ENCODE results near the gene TFF1. TPM values are rescaled to one million over a fixed set of nuclear protein-coding genes. Genes with fewer than 3 reads are reported as not detected.

The TFF1 gene
- total RNA-seq, 1 experiment from 2014 or later, result 111 TPM

DNA sequence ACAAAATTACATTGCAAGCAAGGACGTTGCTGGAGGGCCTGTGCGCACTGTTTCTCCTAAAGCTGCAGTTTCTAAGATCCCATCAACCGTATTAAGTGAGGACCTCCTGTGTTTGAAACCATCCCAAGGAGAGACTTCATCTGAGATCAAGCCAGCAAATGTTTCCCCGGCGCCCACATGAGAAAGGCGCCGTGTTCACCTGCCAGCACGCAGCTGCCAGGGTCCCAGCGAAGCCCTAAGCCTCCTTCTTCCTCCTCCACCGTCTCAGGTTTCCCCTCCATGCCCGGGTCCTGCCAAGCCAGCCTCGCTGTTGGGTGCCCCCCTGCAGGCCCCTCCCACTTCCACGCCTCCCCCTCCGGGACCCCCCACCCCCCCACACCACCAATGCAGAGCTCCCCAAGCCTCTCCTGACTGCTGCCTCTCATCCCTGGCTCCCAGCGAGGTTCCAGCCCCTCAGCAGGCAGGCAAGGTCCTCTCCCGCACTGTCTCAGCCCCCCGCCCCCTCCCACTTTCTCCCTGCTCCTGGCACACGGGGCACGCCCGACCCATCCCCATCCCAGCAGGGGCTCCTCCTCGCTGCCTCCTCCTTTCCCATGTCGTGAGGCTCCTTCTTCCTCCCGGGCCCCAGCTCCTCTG lies 8.6 kb upstream of the TFF1 start:
- no peak overlapping the region for H3K4me3 ChIP-seq (ENCODE audit: low read length)
- DNase-seq (no peak), ATAC-seq (no peak)
- intact Hi-C loops (cut with micrococcal nuclease), result no loop called here
- TF ChIP-seq EZH2phosphoT487 (IDR thresholded peaks at IDR 0.05; ENCODE audit: borderline replicate concordance, low read length), result no peak
- TF ChIP-seq, protein P1, sequence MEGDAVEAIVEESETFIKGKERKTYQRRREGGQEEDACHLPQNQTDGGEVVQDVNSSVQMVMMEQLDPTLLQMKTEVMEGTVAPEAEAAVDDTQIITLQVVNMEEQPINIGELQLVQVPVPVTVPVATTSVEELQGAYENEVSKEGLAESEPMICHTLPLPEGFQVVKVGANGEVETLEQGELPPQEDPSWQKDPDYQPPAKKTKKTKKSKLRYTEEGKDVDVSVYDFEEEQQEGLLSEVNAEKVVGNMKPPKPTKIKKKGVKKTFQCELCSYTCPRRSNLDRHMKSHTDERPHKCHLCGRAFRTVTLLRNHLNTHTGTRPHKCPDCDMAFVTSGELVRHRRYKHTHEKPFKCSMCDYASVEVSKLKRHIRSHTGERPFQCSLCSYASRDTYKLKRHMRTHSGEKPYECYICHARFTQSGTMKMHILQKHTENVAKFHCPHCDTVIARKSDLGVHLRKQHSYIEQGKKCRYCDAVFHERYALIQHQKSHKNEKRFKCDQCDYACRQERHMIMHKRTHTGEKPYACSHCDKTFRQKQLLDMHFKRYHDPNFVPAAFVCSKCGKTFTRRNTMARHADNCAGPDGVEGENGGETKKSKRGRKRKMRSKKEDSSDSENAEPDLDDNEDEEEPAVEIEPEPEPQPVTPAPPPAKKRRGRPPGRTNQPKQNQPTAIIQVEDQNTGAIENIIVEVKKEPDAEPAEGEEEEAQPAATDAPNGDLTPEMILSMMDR (conservative IDR thresholded peaks at IDR 0.05; ENCODE audit: low read depth, low read length), result no peak
- no peak for TF ChIP-seq EZH2 (IDR thresholded peaks at IDR 0.05; ENCODE audit: low read length, unreplicated experiment)
- no peaks in the 10 kb centered on the region for H3K27me3 ChIP-seq (ENCODE audit: low read length)
- no peaks in the 10 kb centered on the region for H3F3A ChIP-seq (ENCODE audit: low read length, unreplicated experiment)
- no peak overlapping the region for H2AFZ ChIP-seq (ENCODE audit: low read length)
- no peak overlapping the region for H3K4me2 ChIP-seq (ENCODE audit: low read length)
- no peaks in the 10 kb centered on the region for H3K9me2 ChIP-seq (replicated peaks; ENCODE audit: low read length)
- H3K79me2 ChIP-seq (ENCODE audit: low read length), result no peaks in the 10 kb centered on the region
- H3K9me3 ChIP-seq (ENCODE audit: low read length), result no peaks in the 10 kb centered on the region
- no peaks in the 10 kb centered on the region for H4K20me1 ChIP-seq (ENCODE audit: low read length)
- H3K27ac ChIP-seq (ENCODE audit: low read length), result no peak overlapping the region; the same call in 1 of the 2 replicates
- H3K36me3 ChIP-seq (ENCODE audit: low read depth, low read length), result no peaks in the 10 kb centered on the region
- ChIA-PET POLR2A (ENCODE audit: unreplicated experiment) (interaction anchor here (0.6 kb wide), 1 partner anchor 154 kb away, joined by 8 read pairs; no protein-coding TSS in a partner anchor), CTCF (interaction anchor here (0.6 to 0.7 kb wide), 2 partner anchors 139 to 200 kb away, joined by 3 read pairs; no protein-coding TSS in a partner anchor)
- H3K9ac ChIP-seq (ENCODE audit: low read length), result 0 out of 2 replicates have a peak overlapping the region, but pooled peaks have one; percentile 40
- H3K4me1 ChIP-seq (ENCODE audit: insufficient read depth, low read length), result peaks cover 14% of the 10 kb centered on the region
- BruUV-seq (replicated peaks), result no TSS peak

DNA sequence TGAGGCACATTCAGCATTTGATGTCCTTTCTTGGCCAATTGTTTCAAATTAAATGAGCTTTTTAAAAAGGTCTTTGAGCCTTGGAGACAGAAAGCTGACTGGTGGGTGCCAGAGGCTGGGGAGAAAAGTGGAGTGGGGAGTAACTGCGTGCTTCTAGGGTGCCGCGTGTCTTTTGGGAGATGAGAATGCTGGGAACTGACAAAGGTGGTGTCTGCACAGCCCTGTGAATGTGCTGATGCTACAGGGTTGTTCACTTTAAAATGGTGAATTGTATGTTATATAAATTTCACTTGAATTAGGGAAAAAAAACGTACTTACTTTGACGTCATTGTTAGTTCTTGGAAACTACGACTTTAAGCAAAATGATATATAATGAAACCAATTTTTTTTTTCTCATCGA lies 8.1 kb upstream of the TFF1 start:
- ChIA-PET POLR2A (ENCODE audit: unreplicated experiment) (no interaction called here), CTCF (interaction anchor here (0.7 kb wide), 1 partner anchor 200 kb away, joined by 3 read pairs; no protein-coding TSS in a partner anchor)
- Histone ChIP-seq H3K9ac (ENCODE audit: low read length) (no peak overlapping the region), H3K4me3 (ENCODE audit: low read length) (no peak overlapping the region), H3K27me3 (ENCODE audit: low read length) (no peaks in the 10 kb centered on the region), H3F3A (ENCODE audit: low read length, unreplicated experiment) (no peaks in the 10 kb centered on the region), H4K20me1 (ENCODE audit: low read length) (no peaks in the 10 kb centered on the region), H3K9me2 (replicated peaks; ENCODE audit: low read length) (no peaks in the 10 kb centered on the region), H3K36me3 (ENCODE audit: low read depth, low read length) (no peaks in the 10 kb centered on the region), H3K27ac (ENCODE audit: low read length) (no peak overlapping the region), H3K4me2 (ENCODE audit: low read length) (no peak overlapping the region), H2AFZ (ENCODE audit: low read length) (no peak overlapping the region), H3K79me2 (ENCODE audit: low read length) (no peaks in the 10 kb centered on the region), H3K4me1 (ENCODE audit: insufficient read depth, low read length) (peaks cover 14% of the 10 kb centered on the region), H3K9me3 (ENCODE audit: low read length) (no peaks in the 10 kb centered on the region)
- no peak for TF ChIP-seq EZH2phosphoT487 (IDR thresholded peaks at IDR 0.05; ENCODE audit: borderline replicate concordance, low read length)
- no peak for ATAC-seq
- intact Hi-C loops (cut with micrococcal nuclease), result no loop called here
- no TSS peak for BruUV-seq (replicated peaks)
- no peak for DNase-seq

DNA sequence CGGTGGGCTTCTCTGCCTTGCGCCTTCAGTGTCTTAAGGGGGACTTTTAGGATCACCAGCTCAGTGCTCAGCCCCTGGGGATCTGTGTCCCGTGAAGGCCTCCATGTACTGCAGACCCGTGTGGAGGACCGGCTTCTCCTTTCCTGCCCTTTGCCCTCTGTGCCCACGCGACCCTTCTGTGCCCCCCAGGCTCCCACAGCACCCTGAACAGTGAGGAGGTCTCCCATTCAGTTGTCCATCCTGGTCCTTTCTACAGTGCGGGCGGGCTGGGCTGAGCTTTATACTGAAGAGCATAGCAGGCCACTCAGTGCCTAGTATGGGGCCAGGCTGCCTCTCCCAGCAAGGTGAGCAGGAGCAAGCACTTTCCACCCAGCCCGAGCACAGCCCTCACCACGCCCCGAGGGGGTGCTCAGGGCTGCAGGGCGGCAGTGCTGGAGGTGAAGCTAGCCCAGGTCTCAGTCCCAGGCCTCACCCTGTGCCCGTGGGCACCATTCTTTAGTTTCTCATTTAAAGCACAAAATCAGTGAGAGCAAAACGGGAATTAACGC lies 7.6 kb upstream of the TFF1 start:
- intact Hi-C loops (cut with micrococcal nuclease), result no loop called here
- Histone ChIP-seq H3K4me2 (ENCODE audit: low read length) (no peak overlapping the region), H3K9me2 (replicated peaks; ENCODE audit: low read length) (no peaks in the 10 kb centered on the region), H3K36me3 (ENCODE audit: low read depth, low read length) (no peaks in the 10 kb centered on the region), H3K4me1 (ENCODE audit: insufficient read depth, low read length) (peaks cover 14% of the 10 kb centered on the region), H3F3A (ENCODE audit: low read length, unreplicated experiment) (no peaks in the 10 kb centered on the region), H3K27ac (ENCODE audit: low read length) (no peak overlapping the region), H2AFZ (ENCODE audit: low read length) (no peak overlapping the region), H3K27me3 (ENCODE audit: low read length) (no peaks in the 10 kb centered on the region), H3K4me3 (ENCODE audit: low read length) (no peak overlapping the region), H3K9me3 (ENCODE audit: low read length) (no peaks in the 10 kb centered on the region), H3K9ac (ENCODE audit: low read length) (no peak overlapping the region), H3K79me2 (ENCODE audit: low read length) (no peaks in the 10 kb centered on the region), H4K20me1 (ENCODE audit: low read length) (no peaks in the 10 kb centered on the region)
- TF ChIP-seq EZH2 (IDR thresholded peaks at IDR 0.05; ENCODE audit: low read length, unreplicated experiment) (no peak), EZH2phosphoT487 (IDR thresholded peaks at IDR 0.05; ENCODE audit: borderline replicate concordance, low read length) (no peak)
- no TSS peak for BruUV-seq (replicated peaks)
- no peak for DNase-seq
- no peak for ATAC-seq
- ChIA-PET CTCF (interaction anchor here (0.7 kb wide), 1 partner anchor 201 kb away, joined by 3 read pairs; no protein-coding TSS in a partner anchor), POLR2A (ENCODE audit: unreplicated experiment) (no interaction called here)

All from PC-3 (cell line).